A673 (cell line): Measurements from ENCODE around the gene HSD17B8. TPM values are rescaled to one million over a fixed set of nuclear protein-coding genes. Genes with fewer than 3 reads are reported as not detected.
A peak's percentile ranks its signal among the peaks of the same experiment; 100 is the strongest.

Source experiments
- BruUV-seq: library from RNA; stranded (reverse); fragments of 400-500 nt; replicated peaks from 2 replicates; lab custom pipeline; 2021; lab: Mats Ljungman, UMichigan
- CTCF ChIA-PET: fragments of 300-600 bp; sonication (Branson Sonifier 250); formaldehyde crosslinking; loops from one replicate; lab custom pipeline; 2022; ENCODE audit warnings: antibody characterized with exemption; lab: Charles Lee
- POLR2A ChIA-PET: fragments of 300-600 bp; sonication (Branson Sonifier 250); formaldehyde crosslinking; loops from one replicate; lab custom pipeline; 2022; ENCODE audit warnings: antibody characterized with exemption; ENCODE audit not compliant: low non-redundant PET; lab: Charles Lee
- DNase-seq: peaks from one replicate; pipeline ENCODE4 v3.0.0-alpha.2; 2015; ENCODE audit warnings: low spot score
- H3K27ac ChIP-seq: fragments of 200-600 bp; sonication (generic); 2 replicates; pipeline ENCODE4 v1.5.1; 2016; ENCODE audit warnings: mixed run types, low read depth, mild to moderate bottlenecking, mixed read lengths, antibody characterized with exemption, low read length; ENCODE audit not compliant: poor library complexity, severe bottlenecking
- H3K27me3 ChIP-seq: fragments of 200-600 bp; sonication (generic); replicated peaks from 2 replicates; pipeline ENCODE4 v1.6.1; 2017; ENCODE audit warnings: mixed run types, low read depth, mild to moderate bottlenecking, mixed read lengths, antibody characterized with exemption, low read length; ENCODE audit not compliant: insufficient read depth, poor library complexity
- H3K36me3 ChIP-seq: fragments of 200-600 bp; sonication (generic); 2 replicates; pipeline ENCODE4 v1.6.1; 2016; ENCODE audit warnings: mixed run types, mild to moderate bottlenecking, mixed read lengths, antibody characterized with exemption, low read length; ENCODE audit not compliant: insufficient read depth, poor library complexity, severe bottlenecking
- H3K4me1 ChIP-seq: fragments of 200-600 bp; sonication (generic); 2 replicates; pipeline ENCODE4 v1.6.1; 2017; ENCODE audit warnings: mixed run types, mild to moderate bottlenecking, mixed read lengths, antibody characterized with exemption, low read length; ENCODE audit not compliant: insufficient read depth, poor library complexity, severe bottlenecking
- H3K4me3 ChIP-seq: fragments of 200-600 bp; sonication (generic); 2 replicates; pipeline ENCODE4 v1.5.1; 2016; ENCODE audit warnings: low read depth, mixed run types, mild to moderate bottlenecking, mixed read lengths, low read length; ENCODE audit not compliant: poor library complexity, severe bottlenecking
- H3K9me3 ChIP-seq: fragments of 200-600 bp; sonication (generic); 2 replicates; pipeline ENCODE4 v1.6.1; 2016; ENCODE audit warnings: mixed run types, low read depth, mild to moderate bottlenecking, mixed read lengths, antibody characterized with exemption, low read length; ENCODE audit not compliant: poor library complexity, severe bottlenecking
- EZH2 ChIP-seq: fragments of 200-600 bp; sonication (generic); IDR thresholded peaks from 2 replicates; pipeline ENCODE4 v1.6.1; 2017; ENCODE audit warnings: borderline replicate concordance, low read depth, mild to moderate bottlenecking, mixed read lengths, antibody characterized with exemption, low read length; ENCODE audit not compliant: poor library complexity, severe bottlenecking
- intact Hi-C: fragments of 100-400 bp; cut with micrococcal nuclease; formaldehyde crosslinking; loops from one replicate; pipeline ENCODE4 v1.10.0; 2022; ENCODE audit not compliant: unreplicated experiment
- microRNA-seq: library from miRNA; unstranded; fragments of <30 nt; microRNA quantifications from one replicate; pipeline ENCODE4 v1.2.0, GENCODE V29; 2021
- total RNA-seq: library from RNA; stranded (reverse); gene quantifications from 2 replicates; pipeline ENCODE4 v1.2.3, GENCODE V29; 2021
- TF ChIP-seq, protein P1 (sequence below): fragments of 300-800, 200-600 bp; sonication (generic); conservative IDR thresholded peaks from 2 replicates; pipeline ENCODE4 v1.5.1; 2017; ENCODE audit warnings: low read depth, mild to moderate bottlenecking, antibody characterized with exemption, low read length, moderate library complexity, mixed read lengths

Gene HSD17B8
- total RNA-seq, 1 experiment from 2014 or later: 5.9 TPM

DNA sequence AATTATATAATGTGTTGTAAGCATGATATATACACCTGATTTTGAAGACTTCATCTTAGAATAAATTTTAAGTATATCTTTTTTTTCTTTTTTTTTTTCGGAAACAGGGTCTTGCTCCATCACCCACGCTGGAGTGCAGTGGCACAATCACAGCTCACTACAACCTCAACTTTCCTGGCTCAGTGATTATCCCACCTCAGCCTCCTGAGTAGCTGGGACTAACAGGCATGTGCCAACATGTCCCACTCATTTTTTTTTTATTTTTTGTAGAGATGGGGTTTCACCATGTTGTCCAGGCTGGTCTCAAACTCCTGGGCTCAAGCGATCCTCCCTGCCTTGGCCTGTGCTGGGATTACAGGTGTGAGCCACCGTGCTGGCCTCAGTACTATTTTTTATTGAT, 50.1 kb downstream of the HSD17B8 start:
- TF ChIP-seq, protein P1, sequence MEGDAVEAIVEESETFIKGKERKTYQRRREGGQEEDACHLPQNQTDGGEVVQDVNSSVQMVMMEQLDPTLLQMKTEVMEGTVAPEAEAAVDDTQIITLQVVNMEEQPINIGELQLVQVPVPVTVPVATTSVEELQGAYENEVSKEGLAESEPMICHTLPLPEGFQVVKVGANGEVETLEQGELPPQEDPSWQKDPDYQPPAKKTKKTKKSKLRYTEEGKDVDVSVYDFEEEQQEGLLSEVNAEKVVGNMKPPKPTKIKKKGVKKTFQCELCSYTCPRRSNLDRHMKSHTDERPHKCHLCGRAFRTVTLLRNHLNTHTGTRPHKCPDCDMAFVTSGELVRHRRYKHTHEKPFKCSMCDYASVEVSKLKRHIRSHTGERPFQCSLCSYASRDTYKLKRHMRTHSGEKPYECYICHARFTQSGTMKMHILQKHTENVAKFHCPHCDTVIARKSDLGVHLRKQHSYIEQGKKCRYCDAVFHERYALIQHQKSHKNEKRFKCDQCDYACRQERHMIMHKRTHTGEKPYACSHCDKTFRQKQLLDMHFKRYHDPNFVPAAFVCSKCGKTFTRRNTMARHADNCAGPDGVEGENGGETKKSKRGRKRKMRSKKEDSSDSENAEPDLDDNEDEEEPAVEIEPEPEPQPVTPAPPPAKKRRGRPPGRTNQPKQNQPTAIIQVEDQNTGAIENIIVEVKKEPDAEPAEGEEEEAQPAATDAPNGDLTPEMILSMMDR: no peak
- no peak for TF ChIP-seq EZH2
- CTCF ChIA-PET: no interaction called here
- no peak for DNase-seq
- H3K27ac ChIP-seq: no peak overlapping the region
- no peaks in the 10 kb centered on the region for H3K27me3 ChIP-seq
- peaks cover 10% of the 10 kb centered on the region for H3K4me1 ChIP-seq
- BruUV-seq: no TSS peak
- intact Hi-C loops: no loop called here
- no peak overlapping the region for H3K4me3 ChIP-seq
- no peaks in the 10 kb centered on the region for H3K9me3 ChIP-seq
- peaks cover 3% of the 10 kb centered on the region for H3K36me3 ChIP-seq
- POLR2A ChIA-PET: no interaction called here

Small RNA genes lying within 50 kb of the gene (microRNA-seq; reads per million reads assigned to microRNA genes)
- gene MIR219A1: 35.9 reads per million, percentile 51 among the genes with 10 or more reads in this experiment

Other genes with a start within 250 kb of the HSD17B8 start
- 276 and 335 TPM in 2 replicates for gene BRD2, start 236.1 kb upstream of the HSD17B8 start, total RNA-seq
- gene HLA-DOA, start 195.1 kb upstream of the HSD17B8 start, total RNA-seq: 0.46 and 0.58 TPM in 2 replicates
- 0.35 and 0.43 TPM in 2 replicates for gene HLA-DPA1, start 131.0 kb upstream of the HSD17B8 start, total RNA-seq
- gene HLA-DPB1, start 128.7 kb upstream of the HSD17B8 start, total RNA-seq: 2.3 and 2.7 TPM in 2 replicates
- gene COL11A2, start 12.2 kb upstream of the HSD17B8 start, total RNA-seq: 1.6 and 1.9 TPM in 2 replicates
- gene RXRB, start 4.0 kb upstream of the HSD17B8 start, total RNA-seq: 42.7 and 43.6 TPM in 2 replicates
- 119 and 124 TPM in 2 replicates for gene SLC39A7, start 3.8 kb upstream of the HSD17B8 start, total RNA-seq
- 43.3 and 47.5 TPM in 2 replicates for gene RING1, start 3.8 kb downstream of the HSD17B8 start, total RNA-seq
- gene VPS52, start 67.2 kb downstream of the HSD17B8 start, total RNA-seq: 58.2 and 60.8 TPM in 2 replicates
- 1,781 and 1,852 TPM in 2 replicates for gene RPS18, start 67.4 kb downstream of the HSD17B8 start, total RNA-seq
- 4.0 TPM in 2 replicates for gene B3GALT4, start 72.5 kb downstream of the HSD17B8 start, total RNA-seq
- gene WDR46, start 84.6 kb downstream of the HSD17B8 start, total RNA-seq: 85.1 and 97.9 TPM in 2 replicates
- gene PFDN6, start 84.9 kb downstream of the HSD17B8 start, total RNA-seq: 70.0 and 83.4 TPM in 2 replicates
- 48.8 and 50.4 TPM in 2 replicates for gene RGL2, start 94.3 kb downstream of the HSD17B8 start, total RNA-seq
- 83.2 and 87.8 TPM in 2 replicates for gene TAPBP, start 109.4 kb downstream of the HSD17B8 start, total RNA-seq
- 11.3 and 13.2 TPM in 2 replicates for gene ZBTB22, start 113.1 kb downstream of the HSD17B8 start, total RNA-seq
- gene DAXX, start 118.3 kb downstream of the HSD17B8 start, total RNA-seq: 87.1 and 90.1 TPM in 2 replicates
- 123 and 133 TPM in 2 replicates for gene KIFC1, start 187.2 kb downstream of the HSD17B8 start, total RNA-seq
- gene PHF1, start 206.4 kb downstream of the HSD17B8 start, total RNA-seq: 53.5 and 56.1 TPM in 2 replicates
- 221 and 223 TPM in 2 replicates for gene CUTA, start 213.5 kb downstream of the HSD17B8 start, total RNA-seq
- gene SYNGAP1, start 215.4 kb downstream of the HSD17B8 start, total RNA-seq: 77.6 and 78.5 TPM in 2 replicates
- 14.6 and 16.9 TPM in 2 replicates for gene ZBTB9, start 249.9 kb downstream of the HSD17B8 start, total RNA-seq